Mesenchymal stem cell (in vitro differentiated cells and primary cell): ENCODE data around the gene MADD.
"Not testable (repeated sequence)": the region's sequence is repeated elsewhere in the genome, so short reads cannot be mapped to it uniquely, and the experiment has no call there.

Source experiments
- DNase-seq: peaks from one replicate; pipeline ENCODE4 v3.0.0-alpha.2; 2013
- H2AFZ ChIP-seq: one replicate; pipeline ENCODE4 v1.6.1; 2013; ENCODE audit warnings: low read depth, mild to moderate bottlenecking, control low read depth, inconsistent platforms, low read length, moderate library complexity
- H2AK5ac ChIP-seq: 2 replicates; pipeline ENCODE4 v1.6.1; 2013; ENCODE audit warnings: low read length, moderate library complexity, mild to moderate bottlenecking, inconsistent platforms; ENCODE audit not compliant: severe bottlenecking
- H2BK120ac ChIP-seq: one replicate; pipeline ENCODE4 v1.6.1; 2013; ENCODE audit warnings: low read depth, mild to moderate bottlenecking, inconsistent platforms, low read length, moderate library complexity
- H2BK12ac ChIP-seq, 2 experiments: one replicate each; pipeline ENCODE4 v1.6.1; 2013; ENCODE audit warnings: inconsistent platforms in 2 of 2, low read length in 2 of 2, mild to moderate bottlenecking in 2 of 2, moderate library complexity in 2 of 2, control low read depth in 1 of 2
- H2BK15ac ChIP-seq: one replicate; pipeline ENCODE4 v1.6.1; 2013; ENCODE audit warnings: mild to moderate bottlenecking, low read depth, inconsistent platforms; ENCODE audit not compliant: poor library complexity, severe bottlenecking
- H2BK5ac ChIP-seq: 2 replicates; pipeline ENCODE4 v1.6.1; 2013; ENCODE audit warnings: low read depth, mild to moderate bottlenecking, low read length, control low read depth, inconsistent platforms; ENCODE audit not compliant: poor library complexity, severe bottlenecking
- H3K14ac ChIP-seq, 2 experiments: one replicate each; pipeline ENCODE4 v1.6.1; 2013; ENCODE audit warnings: inconsistent platforms in 2 of 2, low read length in 2 of 2, control low read depth in 1 of 2, mild to moderate bottlenecking in 1 of 2, moderate library complexity in 1 of 2
- H3K18ac ChIP-seq, 2 experiments: one replicate each; pipeline ENCODE4 v1.6.1; 2013; ENCODE audit warnings: inconsistent platforms in 2 of 2, low read length in 2 of 2, control low read depth in 1 of 2, low read depth in 1 of 2, mild to moderate bottlenecking in 1 of 2
- H3K23ac ChIP-seq, 2 experiments: one replicate each; pipeline ENCODE4 v1.6.1; 2013; ENCODE audit warnings: inconsistent platforms in 2 of 2, low read length in 2 of 2, mild to moderate bottlenecking in 2 of 2, moderate library complexity in 2 of 2, control low read depth in 1 of 2
- H3K27ac ChIP-seq: 2 replicates; pipeline ENCODE4 v1.5.1; 2013; ENCODE audit warnings: mild to moderate bottlenecking, moderate library complexity, low read length, control low read depth, inconsistent platforms; ENCODE audit not compliant: poor library complexity, severe bottlenecking
- H3K27me3 ChIP-seq, 2 experiments: 2 replicates each; pipeline versions ENCODE4 v1.6.1 to v1.7.0; 2013; ENCODE audit warnings: low read length in 2 of 2, mild to moderate bottlenecking in 2 of 2, moderate library complexity in 2 of 2, control low read depth in 1 of 2, inconsistent platforms in 1 of 2; ENCODE audit not compliant: control insufficient read depth in 1 of 2, insufficient read depth in 1 of 2
- H3K36me3 ChIP-seq, 2 experiments: 2 replicates each; pipeline versions ENCODE4 v1.6.1 to v1.7.0; 2013; ENCODE audit warnings: low read length in 2 of 2, control low read depth in 1 of 2, inconsistent platforms in 1 of 2, low read depth in 1 of 2, mild to moderate bottlenecking in 1 of 2; ENCODE audit not compliant: insufficient read depth in 2 of 2, control insufficient read depth in 1 of 2
- H3K4ac ChIP-seq, 2 experiments: one replicate each; pipeline ENCODE4 v1.6.1; 2013; ENCODE audit warnings: inconsistent platforms in 2 of 2, low read length in 2 of 2, mild to moderate bottlenecking in 2 of 2, moderate library complexity in 2 of 2, control low read depth in 1 of 2, low read depth in 1 of 2
- H3K4me1 ChIP-seq: 2 replicates; pipeline ENCODE4 v1.6.1; 2013; ENCODE audit warnings: low read depth, low read length, control low read depth; ENCODE audit not compliant: control insufficient read depth, insufficient read depth
- H3K4me2 ChIP-seq: 2 replicates; pipeline ENCODE4 v1.6.1; 2013; ENCODE audit warnings: low read length, mild to moderate bottlenecking, inconsistent platforms; ENCODE audit not compliant: poor library complexity, severe bottlenecking
- H3K4me3 ChIP-seq, 2 experiments: 2 replicates each; pipeline versions ENCODE4 v1.5.1 to v1.7.0; 2013; ENCODE audit warnings: low read length in 2 of 2, mild to moderate bottlenecking in 2 of 2, control low read depth in 1 of 2, low read depth in 1 of 2; ENCODE audit not compliant: insufficient read depth in 1 of 2
- H3K79me1 ChIP-seq: replicated peaks from 2 replicates; pipeline ENCODE4 v1.6.1; 2013; ENCODE audit warnings: mild to moderate bottlenecking, control low read depth, low read length, inconsistent platforms; ENCODE audit not compliant: poor library complexity, severe bottlenecking
- H3K9ac ChIP-seq: 2 replicates; pipeline ENCODE4 v1.7.0; 2013; ENCODE audit warnings: mild to moderate bottlenecking, low read length, moderate library complexity
- H3K9me3 ChIP-seq: 2 replicates; pipeline ENCODE4 v1.7.0; 2013; ENCODE audit warnings: mild to moderate bottlenecking, low read length; ENCODE audit not compliant: control insufficient read depth
- H4K8ac ChIP-seq: one replicate; pipeline ENCODE4 v1.6.1; 2013; ENCODE audit warnings: inconsistent platforms, mild to moderate bottlenecking, low read length, moderate library complexity
- H4K91ac ChIP-seq: one replicate; pipeline ENCODE4 v1.6.1; 2013; ENCODE audit warnings: mild to moderate bottlenecking, low read length, inconsistent platforms
- WGBS: methylation state at CpG from one replicate; pipeline ENCODE4 v1.1.7; 2013; ENCODE audit warnings: mixed read lengths; 5-methylcytosine and 5-hydroxymethylcytosine counted together

MADD gene

GRCh38 chr11:47306484-47306844 is 36.5 kb downstream of the MADD start:
- Histone ChIP-seq H2AK5ac (no peak overlapping the region), H2BK12ac (no peak overlapping the region), H3K9me3 (peaks cover 17% of the 10 kb centered on the region), H3K14ac (no peak overlapping the region), H2BK5ac (no peak overlapping the region), H3K23ac (no peak overlapping the region), H3K27ac (no peak overlapping the region), H3K4me2 (no peak overlapping the region), H3K36me3 (peaks cover 46 to 95% of the 10 kb centered on the region in 2 experiments), H3K27me3 (no peaks in the 10 kb centered on the region), H3K79me1 (peaks cover 15% of the 10 kb centered on the region), H2BK15ac (no peak overlapping the region), H3K4me1 (peaks cover 6% of the 10 kb centered on the region), H4K91ac (no peak overlapping the region), H3K4me3 (no peak overlapping the region), H2AFZ (no peak overlapping the region), H3K9ac (no peak overlapping the region), H3K4ac (no peak overlapping the region), H2BK120ac (no peak overlapping the region), H4K8ac (no peak overlapping the region), H3K18ac (no peak overlapping the region)
- WGBS: 50% methylated on average over 1 of the region's 1 CpG
- DNase-seq: no peak

DNA sequence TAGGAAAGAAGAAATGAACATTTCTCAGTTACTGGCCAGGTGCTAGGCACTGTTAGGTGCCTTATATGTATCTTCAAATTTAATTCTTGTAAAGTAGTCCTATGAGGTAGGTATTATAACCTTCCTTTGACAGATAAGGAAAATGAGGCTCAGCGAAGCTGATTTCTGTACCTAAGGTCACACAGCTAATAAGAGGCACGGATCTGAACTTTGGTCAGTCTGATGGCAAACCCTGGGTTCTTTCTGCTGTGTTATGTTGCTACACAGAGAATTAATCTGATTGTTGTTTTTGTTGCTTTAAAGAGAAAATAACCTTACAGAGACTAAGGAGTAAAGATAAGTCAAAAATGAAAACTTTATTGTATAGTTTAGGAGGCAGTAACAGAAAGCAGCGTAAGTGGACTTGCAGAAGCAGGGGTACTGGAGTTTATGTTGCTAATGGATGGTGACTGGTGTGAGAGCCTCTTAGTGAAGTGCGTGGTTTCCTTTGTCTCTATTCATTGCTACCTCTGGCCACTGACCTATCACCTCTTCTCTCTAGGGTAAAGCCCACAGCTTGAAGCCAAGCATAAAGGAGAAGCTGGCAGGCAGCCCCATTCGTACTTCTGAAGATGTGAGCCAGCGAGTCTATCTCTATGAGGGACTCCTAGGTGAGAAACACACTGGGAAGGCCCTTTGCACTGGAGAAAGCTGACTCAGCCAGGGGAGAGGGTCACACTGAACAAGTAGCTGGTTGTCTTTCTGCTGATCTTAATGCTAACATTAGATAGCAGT is 38.3 kb downstream of the MADD start:
- H2BK12ac ChIP-seq: no peak overlapping the region
- no peak overlapping the region for H3K4me2 ChIP-seq
- peaks cover 6% of the 10 kb centered on the region for H3K4me1 ChIP-seq
- no peak overlapping the region for H3K9ac ChIP-seq
- H4K91ac ChIP-seq: no peak overlapping the region
- no peak overlapping the region for H3K14ac ChIP-seq
- peaks cover 2% of the 10 kb centered on the region for H3K9me3 ChIP-seq
- H3K27me3 ChIP-seq: no peaks in the 10 kb centered on the region
- WGBS: 93% methylated on average over 6 of the region's 6 CpGs
- no peak overlapping the region for H2AK5ac ChIP-seq
- no peak overlapping the region for H3K27ac ChIP-seq
- no peak for DNase-seq
- no peak overlapping the region for H2BK15ac ChIP-seq
- H2BK5ac ChIP-seq: no peak overlapping the region
- no peak overlapping the region for H2BK120ac ChIP-seq
- H3K4me3 ChIP-seq: no peak overlapping the region
- H3K23ac ChIP-seq: no peak overlapping the region
- peaks cover 56 to 87% of the 10 kb centered on the region in 2 experiments for H3K36me3 ChIP-seq
- H3K18ac ChIP-seq: no peak overlapping the region
- H2AFZ ChIP-seq: no peak overlapping the region
- H3K79me1 ChIP-seq: peaks cover 17% of the 10 kb centered on the region
- no peak overlapping the region for H4K8ac ChIP-seq
- no peak overlapping the region for H3K4ac ChIP-seq

DNA sequence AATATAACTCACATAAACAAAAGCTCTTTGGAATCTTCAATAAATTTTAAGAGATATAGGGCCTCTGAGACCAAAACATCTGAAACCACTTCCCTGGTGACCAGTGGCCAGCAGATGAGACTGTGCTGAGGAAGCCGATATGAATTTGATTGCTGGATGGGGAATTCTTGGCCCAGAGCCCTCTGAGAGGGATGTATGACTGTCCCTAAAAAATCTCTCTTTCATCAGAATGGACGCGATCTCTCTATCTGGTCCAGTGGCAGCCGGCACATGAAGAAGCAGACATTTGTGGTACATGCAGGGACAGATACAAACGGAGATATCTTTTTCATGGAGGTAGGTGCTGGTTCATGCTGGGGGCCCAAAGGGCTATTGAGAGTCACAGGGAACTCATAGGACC is 45.1 kb downstream of the MADD start:
- 96% methylated on average over 5 of the region's 5 CpGs for WGBS
- Histone ChIP-seq H3K27me3 (no peaks in the 10 kb centered on the region), H3K79me1 (peaks cover 2% of the 10 kb centered on the region), H3K4me2 (no peak overlapping the region), H3K36me3 (peaks cover 32 to 47% of the 10 kb centered on the region in 2 experiments), H2AK5ac (no peak overlapping the region), H4K91ac (no peak overlapping the region), H2BK5ac (no peak overlapping the region), H3K27ac (no peak overlapping the region), H2BK12ac (no peak overlapping the region), H2AFZ (no peak overlapping the region), H3K4me1 (no peaks in the 10 kb centered on the region), H2BK15ac (no peak overlapping the region), H3K4ac (no peak overlapping the region), H2BK120ac (no peak overlapping the region), H3K23ac (no peak overlapping the region), H3K9me3 (no peaks in the 10 kb centered on the region), H3K18ac (no peak overlapping the region), H3K9ac (peak overlapping the region; percentile 38), H3K4me3 (no peak overlapping the region), H4K8ac (no peak overlapping the region), H3K14ac (no peak overlapping the region)
- no peak for DNase-seq

- H3K27me3 ChIP-seq, H2BK120ac ChIP-seq: not testable (repeated sequence)
Measured at GRCh38 chr11:47316501-47316900, 46.6 kb downstream of the MADD start.

More at GRCh38 chr11:47316501-47316900, 46.6 kb downstream of the MADD start:
- not testable (repeated sequence) for H2BK15ac ChIP-seq, H2BK5ac ChIP-seq, H3K4me3 ChIP-seq, DNase-seq, H2AFZ ChIP-seq, H3K27ac ChIP-seq, H2AK5ac ChIP-seq, H3K4me1 ChIP-seq, H3K4me2 ChIP-seq, H3K18ac ChIP-seq, H3K79me1 ChIP-seq, H4K8ac ChIP-seq, H4K91ac ChIP-seq, H3K9ac ChIP-seq, H3K23ac ChIP-seq, H3K9me3 ChIP-seq, H2BK12ac ChIP-seq, H3K14ac ChIP-seq, H3K4ac ChIP-seq
- 100% methylated on average over 8 of the region's 8 CpGs for WGBS
- H3K36me3 ChIP-seq: peaks cover 29 to 39% of the 10 kb centered on the region in 2 experiments
